ENCODE results near the gene TXNRD2. TPM values are rescaled to one million over a fixed set of nuclear protein-coding genes. Genes with fewer than 3 reads are reported as not detected.

TXNRD2 gene
- total RNA-seq, 1 experiment from 2014 or later, result 33.7 TPM

GRCh38 chr22:19893363-19893762, 48.3 kb downstream of the TXNRD2 start:
- Mint-ChIP-seq H3K27ac (ENCODE audit: unreplicated experiment) (no peak overlapping the region), H3K4me3 (ENCODE audit: low read depth, unreplicated experiment) (no peak overlapping the region), H3K36me3 (ENCODE audit: insufficient read depth, unreplicated experiment) (no peaks in the 10 kb centered on the region), H3K27me3 (ENCODE audit: unreplicated experiment) (no peaks in the 10 kb centered on the region), H3K9me3 (ENCODE audit: low read depth, unreplicated experiment) (no peaks in the 10 kb centered on the region), H3K4me1 (ENCODE audit: low read depth, unreplicated experiment) (no peaks in the 10 kb centered on the region)
- no TSS peak for BruUV-seq (replicated peaks)
- intact Hi-C loops (cut with micrococcal nuclease; ENCODE audit: unreplicated experiment), result no loop called here
- DNase-seq, result no peak
- no peak for TF ChIP-seq CTCF (IDR thresholded peaks at IDR 0.05; ENCODE audit: unreplicated experiment)
- CTCF ChIA-PET, result no interaction called here

- DNase-seq, result no peak
- H3K27me3 Mint-ChIP-seq (ENCODE audit: unreplicated experiment), result no peaks in the 10 kb centered on the region
- intact Hi-C loops (cut with micrococcal nuclease; ENCODE audit: unreplicated experiment), result no loop called here
- BruUV-seq (replicated peaks), result no TSS peak
- H3K36me3 Mint-ChIP-seq (ENCODE audit: insufficient read depth, unreplicated experiment), result no peaks in the 10 kb centered on the region
- H3K4me3 Mint-ChIP-seq (ENCODE audit: low read depth, unreplicated experiment), result no peak overlapping the region
- H3K27ac Mint-ChIP-seq (ENCODE audit: unreplicated experiment), result no peak overlapping the region
- no peak for TF ChIP-seq CTCF (IDR thresholded peaks at IDR 0.05; ENCODE audit: unreplicated experiment)
- CTCF ChIA-PET, result no interaction called here
- no peaks in the 10 kb centered on the region for H3K9me3 Mint-ChIP-seq (ENCODE audit: low read depth, unreplicated experiment)
- no peaks in the 10 kb centered on the region for H3K4me1 Mint-ChIP-seq (ENCODE audit: low read depth, unreplicated experiment)
Observed at GRCh38 chr22:19892925-19893324, 48.7 kb downstream of the TXNRD2 start.

GRCh38 chr22:19892257-19892879, 49.2 kb downstream of the TXNRD2 start:
- Mint-ChIP-seq H3K4me3 (ENCODE audit: low read depth, unreplicated experiment) (no peak overlapping the region), H3K36me3 (ENCODE audit: insufficient read depth, unreplicated experiment) (no peaks in the 10 kb centered on the region), H3K4me1 (ENCODE audit: low read depth, unreplicated experiment) (no peaks in the 10 kb centered on the region), H3K27ac (ENCODE audit: unreplicated experiment) (no peak overlapping the region), H3K9me3 (ENCODE audit: low read depth, unreplicated experiment) (no peaks in the 10 kb centered on the region), H3K27me3 (ENCODE audit: unreplicated experiment) (no peaks in the 10 kb centered on the region)
- BruUV-seq (replicated peaks), result no TSS peak
- TF ChIP-seq CTCF (IDR thresholded peaks at IDR 0.05; ENCODE audit: unreplicated experiment), result no peak
- intact Hi-C loops (cut with micrococcal nuclease; ENCODE audit: unreplicated experiment), result no loop called here
- DNase-seq, result no peak
- CTCF ChIA-PET, result no interaction called here

GRCh38 chr22:19891317-19892256, 50.0 kb downstream of the TXNRD2 start:
- Mint-ChIP-seq H3K9me3 (ENCODE audit: low read depth, unreplicated experiment) (no peaks in the 10 kb centered on the region), H3K27me3 (ENCODE audit: unreplicated experiment) (no peaks in the 10 kb centered on the region), H3K4me1 (ENCODE audit: low read depth, unreplicated experiment) (no peaks in the 10 kb centered on the region), H3K36me3 (ENCODE audit: insufficient read depth, unreplicated experiment) (peaks cover 1% of the 10 kb centered on the region), H3K27ac (ENCODE audit: unreplicated experiment) (no peak overlapping the region), H3K4me3 (ENCODE audit: low read depth, unreplicated experiment) (no peak overlapping the region)
- intact Hi-C loops (cut with micrococcal nuclease; ENCODE audit: unreplicated experiment), result no loop called here
- no TSS peak for BruUV-seq (replicated peaks)
- TF ChIP-seq CTCF (IDR thresholded peaks at IDR 0.05; ENCODE audit: unreplicated experiment), result no peak
- CTCF ChIA-PET, result no interaction called here
- no peak for DNase-seq
